Activated CD8-positive, alpha-beta T cell treated with anti-CD3 and anti-CD28 coated beads for 36 hours (primary cell): ENCODE measurements around the gene SHISA3. TPM values are rescaled to one million over a fixed set of nuclear protein-coding genes. Genes with fewer than 3 reads are reported as not detected.

Source experiments
- ATAC-seq: fragments of 200-7000 bp; cut with Tn5 transposase; one replicate; pipeline ENCODE4 v1.10.0; 2021; ENCODE audit warnings: mild to moderate bottlenecking, moderate library complexity
- CTCF ChIA-PET: fragments of 350-600 bp; sonication (Branson Sonifier 250); formaldehyde crosslinking; loops from one replicate; lab custom pipeline; 2021; ENCODE audit warnings: antibody characterized with exemption; lab: Charles Lee
- POLR2A ChIA-PET: fragments of 350-600 bp; sonication (Branson Sonifier 250); formaldehyde crosslinking; loops from one replicate; lab custom pipeline; 2021; ENCODE audit warnings: antibody characterized with exemption; lab: Charles Lee
- DNase-seq: peaks from one replicate; pipeline ENCODE4 v3.0.0-alpha.2; 2020
- H3K27ac Mint-ChIP-seq: one replicate; pipeline ENCODE4 v1.8.0; 2021; ENCODE audit warnings: mild to moderate bottlenecking, mixed read lengths
- H3K27me3 Mint-ChIP-seq: one replicate; pipeline ENCODE4 v1.8.0; 2021; ENCODE audit warnings: mixed read lengths
- H3K36me3 Mint-ChIP-seq: one replicate; pipeline ENCODE4 v1.8.0; 2021; ENCODE audit warnings: low read depth, mixed read lengths
- H3K4me1 Mint-ChIP-seq: one replicate; pipeline ENCODE4 v1.8.0; 2021; ENCODE audit warnings: low read depth, mixed read lengths
- H3K4me3 Mint-ChIP-seq: one replicate; pipeline ENCODE4 v1.8.0; 2021; ENCODE audit warnings: mild to moderate bottlenecking, moderate library complexity, mixed read lengths
- H3K9me3 Mint-ChIP-seq: one replicate; pipeline ENCODE4 v1.8.0; 2021; ENCODE audit warnings: mixed read lengths
- CTCF ChIP-seq: fragments of 200-600 bp; IDR thresholded peaks from one replicate; pipeline ENCODE4 v1.8.0; 2022; ENCODE audit warnings: antibody characterized with exemption, mild to moderate bottlenecking
- intact Hi-C: fragments of 100-400 bp; cut with micrococcal nuclease; formaldehyde crosslinking; loops from one replicate; pipeline ENCODE4 v1.10.0; 2022
- total RNA-seq, 2 experiments: library from RNA; stranded (reverse); gene quantifications; one replicate each; pipeline ENCODE4 v1.2.3, GENCODE V29; 2021

The SHISA3 gene
- under 1 TPM in 1 of 2 experiments, not detected in 1; 0.23 TPM for total RNA-seq

GRCh38 chr4:42396752-42397634 is at the start of gene SHISA3:
TSS of gene SHISA3 (plus strand) at chr4:42397488. CDS start at chr4:42398057, 569 bp downstream.
- intact Hi-C loops: no loop called here
- Mint-ChIP-seq H3K9me3 (no peaks in the 10 kb centered on the region), H3K27ac (no peak within 1 kb of the TSS), H3K27me3 (peaks cover 57% of the 10 kb centered on the region), H3K4me3 (peak within 1 kb of the TSS; percentile 67), H3K36me3 (no peaks in the 10 kb centered on the region), H3K4me1 (peaks cover 21% of the 10 kb centered on the region)
- CTCF ChIA-PET: interaction anchor here (1.0 to 1.4 kb wide), 2 partner anchors 115 to 123 kb away, joined by 3 to 4 read pairs; no protein-coding TSS in a partner anchor
- ATAC-seq: peak; percentile 77
- TF ChIP-seq CTCF: no peak
- POLR2A ChIA-PET: no interaction called here
- peak; percentile 50 for DNase-seq

- POLR2A ChIA-PET: no interaction called here
- intact Hi-C loops: no loop called here
- TF ChIP-seq CTCF: no peak
- Mint-ChIP-seq H3K4me3 (no peak overlapping the region), H3K36me3 (no peaks in the 10 kb centered on the region), H3K4me1 (no peaks in the 10 kb centered on the region), H3K27me3 (no peaks in the 10 kb centered on the region), H3K27ac (no peak overlapping the region), H3K9me3 (no peaks in the 10 kb centered on the region)
- no peak for ATAC-seq
- CTCF ChIA-PET: no interaction called here
- DNase-seq: no peak
Measured at GRCh38 chr4:42348247-42348646, 49.0 kb upstream of the SHISA3 start.

GRCh38 chr4:42348692-42349091 is 48.6 kb upstream of the SHISA3 start:
- H3K4me3 Mint-ChIP-seq: no peak overlapping the region
- no peaks in the 10 kb centered on the region for H3K36me3 Mint-ChIP-seq
- no peaks in the 10 kb centered on the region for H3K9me3 Mint-ChIP-seq
- H3K27me3 Mint-ChIP-seq: no peaks in the 10 kb centered on the region
- H3K27ac Mint-ChIP-seq: no peak overlapping the region
- POLR2A ChIA-PET: no interaction called here
- DNase-seq (no peak), ATAC-seq (no peak)
- intact Hi-C loops: no loop called here
- no peak for TF ChIP-seq CTCF
- CTCF ChIA-PET: no interaction called here
- no peaks in the 10 kb centered on the region for H3K4me1 Mint-ChIP-seq

- no peak overlapping the region for H3K27ac Mint-ChIP-seq
- H3K4me1 Mint-ChIP-seq: no peaks in the 10 kb centered on the region
- H3K4me3 Mint-ChIP-seq: no peak overlapping the region
- POLR2A ChIA-PET: no interaction called here
- DNase-seq (no peak), ATAC-seq (no peak)
- CTCF ChIA-PET: no interaction called here
- intact Hi-C loops: no loop called here
- TF ChIP-seq CTCF: no peak
- H3K36me3 Mint-ChIP-seq: no peaks in the 10 kb centered on the region
- peaks cover 13% of the 10 kb centered on the region for H3K27me3 Mint-ChIP-seq
- no peaks in the 10 kb centered on the region for H3K9me3 Mint-ChIP-seq
Measured at GRCh38 chr4:42350611-42351182, 46.6 kb upstream of the SHISA3 start.

- ATAC-seq (no peak), DNase-seq (no peak)
- Mint-ChIP-seq H3K27me3 (peaks cover 24% of the 10 kb centered on the region), H3K9me3 (no peaks in the 10 kb centered on the region), H3K36me3 (no peaks in the 10 kb centered on the region), H3K4me3 (no peak overlapping the region), H3K27ac (no peak overlapping the region), H3K4me1 (no peaks in the 10 kb centered on the region)
- intact Hi-C loops: no loop called here
- ChIA-PET POLR2A (no interaction called here), CTCF (no interaction called here)
- TF ChIP-seq CTCF: no peak
Measured at GRCh38 chr4:42352049-42352448, 45.2 kb upstream of the SHISA3 start.
